ENCODE data around the gene MVD.

The MVD gene

DNA sequence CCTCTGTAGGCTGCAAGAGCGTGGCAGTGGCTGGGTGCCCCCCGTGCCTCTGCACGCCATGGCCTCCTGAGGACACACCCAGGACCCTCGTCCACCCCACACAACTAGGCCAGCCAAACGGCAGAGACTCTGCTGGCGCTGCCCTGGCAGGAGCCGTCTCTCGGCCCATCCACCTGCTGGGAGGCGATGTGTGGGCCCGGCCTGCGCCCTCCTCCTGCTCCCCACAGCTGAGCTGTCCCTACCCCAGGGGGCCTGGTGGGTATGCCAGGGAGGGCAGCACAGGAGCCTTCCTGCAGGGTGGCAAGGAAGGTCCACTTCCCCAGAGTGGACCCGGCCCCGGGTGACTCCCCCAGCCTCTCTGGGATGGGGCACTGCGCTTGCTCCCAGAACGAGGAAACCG lies 36.3 kb upstream of the MVD start:
- TF ChIP-seq FOXP2 (optimal IDR thresholded peaks at IDR 0.05; ENCODE audit: borderline replicate concordance, extremely low read depth, extremely low read length, insufficient read depth) (no peak), SIN3A (IDR thresholded peaks at IDR 0.05; ENCODE audit: borderline replicate concordance, insufficient read depth, low read length) (no peak), TAF1 (IDR thresholded peaks at IDR 0.05; ENCODE audit: borderline replicate concordance, insufficient read depth, low read length) (no peak), POLR2AphosphoS5 (IDR thresholded peaks at IDR 0.05; ENCODE audit: low read depth, low read length) (no peak)
- TF ChIP-seq, protein P1, sequence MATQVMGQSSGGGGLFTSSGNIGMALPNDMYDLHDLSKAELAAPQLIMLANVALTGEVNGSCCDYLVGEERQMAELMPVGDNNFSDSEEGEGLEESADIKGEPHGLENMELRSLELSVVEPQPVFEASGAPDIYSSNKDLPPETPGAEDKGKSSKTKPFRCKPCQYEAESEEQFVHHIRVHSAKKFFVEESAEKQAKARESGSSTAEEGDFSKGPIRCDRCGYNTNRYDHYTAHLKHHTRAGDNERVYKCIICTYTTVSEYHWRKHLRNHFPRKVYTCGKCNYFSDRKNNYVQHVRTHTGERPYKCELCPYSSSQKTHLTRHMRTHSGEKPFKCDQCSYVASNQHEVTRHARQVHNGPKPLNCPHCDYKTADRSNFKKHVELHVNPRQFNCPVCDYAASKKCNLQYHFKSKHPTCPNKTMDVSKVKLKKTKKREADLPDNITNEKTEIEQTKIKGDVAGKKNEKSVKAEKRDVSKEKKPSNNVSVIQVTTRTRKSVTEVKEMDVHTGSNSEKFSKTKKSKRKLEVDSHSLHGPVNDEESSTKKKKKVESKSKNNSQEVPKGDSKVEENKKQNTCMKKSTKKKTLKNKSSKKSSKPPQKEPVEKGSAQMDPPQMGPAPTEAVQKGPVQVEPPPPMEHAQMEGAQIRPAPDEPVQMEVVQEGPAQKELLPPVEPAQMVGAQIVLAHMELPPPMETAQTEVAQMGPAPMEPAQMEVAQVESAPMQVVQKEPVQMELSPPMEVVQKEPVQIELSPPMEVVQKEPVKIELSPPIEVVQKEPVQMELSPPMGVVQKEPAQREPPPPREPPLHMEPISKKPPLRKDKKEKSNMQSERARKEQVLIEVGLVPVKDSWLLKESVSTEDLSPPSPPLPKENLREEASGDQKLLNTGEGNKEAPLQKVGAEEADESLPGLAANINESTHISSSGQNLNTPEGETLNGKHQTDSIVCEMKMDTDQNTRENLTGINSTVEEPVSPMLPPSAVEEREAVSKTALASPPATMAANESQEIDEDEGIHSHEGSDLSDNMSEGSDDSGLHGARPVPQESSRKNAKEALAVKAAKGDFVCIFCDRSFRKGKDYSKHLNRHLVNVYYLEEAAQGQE (IDR thresholded peaks at IDR 0.05; ENCODE audit: insufficient read depth in 1 of 2, low read depth in 2 of 2, low read length in 2 of 2), result no peak

DNA sequence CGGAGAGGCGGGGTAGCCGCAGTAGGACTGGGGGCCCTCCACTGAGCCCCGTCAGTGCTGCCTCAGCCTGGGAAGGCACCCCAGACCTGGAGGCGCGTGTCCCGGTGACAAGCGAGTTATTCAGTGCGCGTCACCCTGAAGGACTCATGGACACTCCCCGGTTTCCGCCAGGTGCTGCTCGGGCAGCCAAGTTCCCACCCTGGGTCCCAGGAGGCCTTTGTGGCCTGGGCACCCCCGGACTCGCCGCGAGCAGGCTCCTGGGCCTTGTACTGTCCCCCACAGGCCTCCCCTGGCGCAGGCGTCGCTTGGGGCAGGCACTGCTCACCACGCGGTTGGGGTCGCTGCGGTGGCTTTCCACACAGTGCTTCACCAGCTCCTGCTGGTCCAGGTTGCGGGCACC lies 35.8 kb upstream of the MVD start:
- TF ChIP-seq, protein P1 (IDR thresholded peaks at IDR 0.05; ENCODE audit: insufficient read depth in 1 of 2, low read depth in 2 of 2, low read length in 2 of 2), result no peak
- no peak for TF ChIP-seq TAF1 (IDR thresholded peaks at IDR 0.05; ENCODE audit: borderline replicate concordance, insufficient read depth, low read length)
- TF ChIP-seq POLR2AphosphoS5 (IDR thresholded peaks at IDR 0.05; ENCODE audit: low read depth, low read length), result no peak
- no peak for TF ChIP-seq SIN3A (IDR thresholded peaks at IDR 0.05; ENCODE audit: borderline replicate concordance, insufficient read depth, low read length)
- TF ChIP-seq FOXP2 (optimal IDR thresholded peaks at IDR 0.05; ENCODE audit: borderline replicate concordance, extremely low read depth, extremely low read length, insufficient read depth), result no peak

DNA sequence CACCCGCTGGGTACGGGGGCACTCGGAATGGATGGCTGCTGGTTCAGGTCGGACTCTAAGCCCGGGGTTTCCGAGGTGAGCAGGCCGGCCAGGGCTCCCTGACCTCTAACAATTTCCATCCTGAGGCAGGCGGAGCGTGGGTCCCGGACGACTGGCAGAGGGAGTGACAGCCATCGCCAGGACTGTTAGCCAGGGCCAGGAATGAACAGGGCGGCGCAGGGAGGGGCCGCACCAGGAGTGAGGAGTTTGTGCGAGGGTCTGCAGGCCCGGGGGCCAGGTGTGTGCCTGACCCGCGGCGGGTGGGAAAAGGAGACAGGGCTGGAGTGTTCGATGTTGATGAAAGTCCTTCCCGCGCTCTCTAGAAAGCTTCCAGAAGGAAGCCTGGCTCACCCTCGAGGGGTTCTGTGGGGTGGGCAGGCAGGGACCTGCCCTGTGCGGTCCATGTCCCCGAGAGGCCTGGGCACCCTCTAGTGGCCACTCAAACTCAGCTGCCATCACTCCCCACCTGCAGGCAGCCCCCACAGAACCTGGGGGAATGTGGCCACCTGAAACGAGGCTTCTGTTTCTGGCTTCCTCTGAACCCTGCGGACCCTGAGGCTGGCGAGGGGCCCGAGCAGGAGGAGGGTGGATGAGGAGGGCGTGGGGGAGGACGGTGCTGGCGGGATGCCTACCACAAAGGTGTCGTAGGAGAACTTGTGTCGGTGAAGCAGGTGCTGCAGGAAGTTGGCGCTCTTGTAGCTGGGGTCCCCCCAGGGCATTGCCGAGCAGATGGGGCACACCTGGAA lies 35.1 kb upstream of the MVD start:
- TF ChIP-seq TAF1 (IDR thresholded peaks at IDR 0.05; ENCODE audit: borderline replicate concordance, insufficient read depth, low read length) (no peak), SIN3A (IDR thresholded peaks at IDR 0.05; ENCODE audit: borderline replicate concordance, insufficient read depth, low read length) (no peak), FOXP2 (optimal IDR thresholded peaks at IDR 0.05; ENCODE audit: borderline replicate concordance, extremely low read depth, extremely low read length, insufficient read depth) (no peak)
- TF ChIP-seq, protein P1 (IDR thresholded peaks at IDR 0.05; ENCODE audit: insufficient read depth in 1 of 2, low read depth in 2 of 2, low read length in 2 of 2), result no peak

DNA sequence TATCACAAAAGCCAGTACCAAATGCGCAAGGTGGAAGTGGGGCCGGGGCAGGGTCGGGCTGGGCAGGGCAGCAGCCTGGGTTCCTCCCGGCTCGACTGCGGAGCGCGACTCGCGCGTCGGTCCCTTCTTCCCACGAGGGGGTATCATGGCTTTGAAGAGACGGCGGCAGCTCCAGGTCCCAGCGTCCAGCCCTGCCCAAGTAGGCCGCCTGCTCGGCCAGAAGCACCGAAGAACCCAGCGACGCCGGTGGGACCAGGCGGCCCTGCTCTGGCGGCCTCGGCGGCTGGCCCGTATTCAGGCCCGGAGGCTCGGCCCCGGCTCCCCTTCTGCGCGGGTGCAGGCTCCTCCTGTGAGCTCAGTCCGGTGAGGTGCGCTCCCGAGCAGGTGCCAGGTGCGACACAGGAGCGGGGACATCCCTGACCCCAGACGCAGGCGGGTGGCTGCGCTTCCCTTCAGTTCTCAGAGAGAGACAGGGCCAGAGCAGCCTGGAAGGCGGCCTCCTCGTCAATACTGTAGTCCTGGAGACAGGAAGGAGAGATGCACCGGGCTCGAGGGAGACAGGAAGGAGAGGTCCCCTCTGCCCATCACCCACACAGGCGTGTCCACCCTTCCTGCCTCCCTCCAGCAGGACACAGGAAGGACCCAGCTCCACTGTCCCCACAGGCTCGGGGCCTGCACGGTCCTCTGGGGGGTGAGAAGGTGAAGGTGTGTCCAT lies 34.4 kb upstream of the MVD start:
- TF ChIP-seq FOXP2 (optimal IDR thresholded peaks at IDR 0.05; ENCODE audit: borderline replicate concordance, extremely low read depth, extremely low read length, insufficient read depth), result no peak
- TF ChIP-seq TAF1 (IDR thresholded peaks at IDR 0.05; ENCODE audit: borderline replicate concordance, insufficient read depth, low read length), result no peak
- TF ChIP-seq SIN3A (IDR thresholded peaks at IDR 0.05; ENCODE audit: borderline replicate concordance, insufficient read depth, low read length), result no peak
- TF ChIP-seq POLR2AphosphoS5 (IDR thresholded peaks at IDR 0.05; ENCODE audit: low read depth, low read length), result no peak
- TF ChIP-seq, protein P1 (IDR thresholded peaks at IDR 0.05; ENCODE audit: insufficient read depth in 1 of 2, low read depth in 2 of 2, low read length in 2 of 2), result no peak
